NCI-H1105 treated with DMSO at 0.1 percent for 48 hours (cell line): Measurements from ENCODE around the gene PPA1.
"Not testable (repeated sequence)": the region's sequence is repeated elsewhere in the genome, so short reads cannot be mapped to it uniquely, and the experiment has no call there.

Experiments used
- DNase-seq: peaks from one replicate; lab custom pipeline; 2025; lab: John Stamatoyannopoulos, UW

The PPA1 gene

GRCh38 chr10:70233109-70233938, at the start of gene PPA1:
Gene PPA1 (minus strand): TSS chr10:70233429. CDS start chr10:70233327, 102 bp downstream.
- peak; percentile 85 for DNase-seq

DNA sequence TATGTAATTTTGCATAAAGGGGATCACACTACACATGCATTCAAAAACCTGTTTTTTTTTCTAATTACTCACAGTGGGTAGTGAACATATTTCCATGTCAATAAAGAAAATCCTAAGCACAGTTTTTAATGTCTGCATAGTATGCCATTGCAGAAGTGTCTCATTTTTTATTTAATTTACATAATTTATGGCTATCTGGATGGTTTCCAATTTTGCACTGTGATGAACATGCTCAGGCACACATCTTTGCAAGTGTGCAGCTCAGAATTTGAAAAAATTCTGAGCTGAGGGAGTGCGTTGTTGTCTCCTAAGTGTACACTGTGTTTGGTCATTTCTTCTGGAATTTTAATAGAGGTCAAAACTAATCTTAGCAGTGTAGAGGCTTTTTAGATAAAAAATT, 48.4 kb upstream of the PPA1 start:
- no peak for DNase-seq

DNA sequence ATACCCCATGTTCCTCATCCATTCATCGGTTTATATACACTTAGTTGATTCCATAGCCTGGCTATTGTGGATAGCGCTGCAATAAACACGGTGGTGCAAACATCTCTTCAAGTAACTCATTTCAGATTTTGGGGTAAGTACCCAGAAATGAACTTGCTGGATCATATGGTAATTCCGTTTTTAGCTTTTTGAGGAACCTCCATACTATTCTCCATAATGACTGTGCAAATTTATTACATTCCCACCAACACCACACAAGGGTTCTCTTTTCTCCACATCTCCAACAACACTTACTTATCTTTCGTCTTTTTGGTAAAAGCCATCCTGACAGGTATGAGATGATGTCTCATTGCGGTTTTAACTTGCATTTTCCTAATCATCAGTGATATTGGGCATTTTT, 46.9 kb upstream of the PPA1 start:
- no peak for DNase-seq

- DNase-seq = no peak
Observed at GRCh38 chr10:70277396-70278030, 44.3 kb upstream of the PPA1 start.

- DNase-seq = no peak
Observed at GRCh38 chr10:70274643-70275042, 41.4 kb upstream of the PPA1 start.

- DNase-seq = no peak
Observed at GRCh38 chr10:70272925-70273316, 39.7 kb upstream of the PPA1 start.

GRCh38 chr10:70271996-70272924, 39.0 kb upstream of the PPA1 start:
- no peak for DNase-seq

GRCh38 chr10:70270952-70271351, 37.7 kb upstream of the PPA1 start:
- DNase-seq = no peak

DNA sequence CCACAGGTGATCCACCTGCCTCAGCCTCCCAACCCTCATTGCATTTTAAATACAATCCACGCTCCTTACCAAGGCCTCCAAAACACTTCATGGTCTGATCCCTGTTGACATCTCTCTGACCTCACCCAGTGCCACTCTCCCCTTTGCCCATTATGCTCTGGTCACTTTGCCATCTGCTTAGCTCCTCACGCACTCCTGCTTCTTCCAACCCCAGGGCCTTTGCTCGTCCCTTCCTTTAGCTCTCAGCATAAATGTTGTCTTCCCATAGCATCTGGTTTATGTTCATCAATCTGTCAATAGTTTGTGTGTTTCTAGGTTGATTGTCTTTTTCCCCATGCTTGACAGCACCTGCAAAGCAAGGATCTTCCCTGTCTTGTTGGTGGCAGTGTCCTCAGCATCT, 36.5 kb upstream of the PPA1 start:
- DNase-seq = no peak

- DNase-seq = no peak
Observed at GRCh38 chr10:70268376-70268775, 35.1 kb upstream of the PPA1 start.

DNA sequence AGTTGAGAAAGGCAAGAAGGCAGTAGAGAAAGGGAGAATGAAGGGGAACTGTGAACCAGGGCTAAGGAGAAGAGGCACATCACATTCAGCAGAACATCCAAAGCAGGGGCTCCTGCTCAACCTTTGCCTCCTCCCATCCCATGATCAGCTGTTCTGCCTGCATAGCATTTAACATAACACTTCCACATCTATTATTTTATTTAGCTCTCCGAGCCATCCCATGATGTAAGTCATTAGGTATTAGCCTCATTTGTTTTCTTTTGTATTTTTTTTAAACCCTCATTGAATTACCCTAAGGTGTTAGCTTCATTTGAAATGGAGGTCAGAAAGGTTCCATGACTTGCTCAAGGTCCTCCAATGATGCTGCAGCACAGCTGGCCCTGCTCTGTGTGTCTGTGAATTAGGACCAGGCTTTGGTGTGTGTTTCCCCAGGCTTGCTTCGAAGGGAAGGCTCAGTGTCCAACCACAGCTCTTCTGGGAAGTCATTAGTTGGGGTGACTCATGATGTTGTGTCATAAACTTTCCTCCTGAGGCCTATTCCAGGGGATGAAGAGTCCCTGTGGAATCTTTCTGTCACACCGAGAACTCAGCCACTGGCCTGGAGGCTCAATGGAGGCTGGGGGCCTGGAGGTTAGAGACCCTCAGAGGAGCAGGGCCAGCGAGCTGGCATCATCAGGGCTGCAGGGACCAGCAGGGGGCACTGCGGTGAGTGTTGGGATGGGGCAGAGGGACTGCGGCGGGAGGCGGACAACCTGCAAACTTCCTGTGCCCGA, 34.1 kb upstream of the PPA1 start:
- DNase-seq = no peak

- DNase-seq = no peak
Observed at GRCh38 chr10:70266701-70267100, 33.5 kb upstream of the PPA1 start.

GRCh38 chr10:70266056-70266455, 32.8 kb upstream of the PPA1 start:
- no peak for DNase-seq

DNA sequence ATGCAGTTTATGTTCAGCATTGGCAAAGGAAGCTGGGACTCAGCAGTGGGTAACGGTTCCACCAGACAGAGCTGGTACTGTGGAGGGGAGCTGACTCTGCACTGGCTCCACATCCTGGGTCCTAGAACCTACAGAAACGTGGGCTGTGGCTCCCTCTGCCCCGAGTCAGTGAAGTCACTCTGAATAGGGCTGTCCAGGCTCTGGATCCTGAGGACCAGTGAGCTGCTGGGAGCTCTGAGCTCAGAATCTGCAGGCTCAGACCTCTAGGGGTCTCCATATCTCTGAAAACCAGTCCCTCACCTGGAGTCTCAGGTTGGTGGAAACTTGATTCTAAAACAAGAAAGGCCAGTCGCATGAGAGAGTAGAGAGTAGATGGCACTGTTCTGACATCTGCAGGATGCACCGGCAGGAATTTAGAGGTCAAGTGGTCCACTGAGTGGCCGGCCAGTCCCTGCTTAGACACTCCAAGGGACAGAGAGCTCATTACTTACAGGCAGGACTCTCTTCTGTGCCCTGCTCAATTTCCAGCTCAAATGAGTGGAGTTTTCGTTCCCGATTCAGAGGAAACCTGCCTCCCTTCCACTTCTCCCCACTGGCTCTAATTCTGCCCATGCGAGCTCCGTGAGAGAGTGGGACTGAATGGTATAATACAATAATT, 31.9 kb upstream of the PPA1 start:
- DNase-seq = no peak

- DNase-seq = no peak
Observed at GRCh38 chr10:70260734-70261133, 27.5 kb upstream of the PPA1 start.

DNA sequence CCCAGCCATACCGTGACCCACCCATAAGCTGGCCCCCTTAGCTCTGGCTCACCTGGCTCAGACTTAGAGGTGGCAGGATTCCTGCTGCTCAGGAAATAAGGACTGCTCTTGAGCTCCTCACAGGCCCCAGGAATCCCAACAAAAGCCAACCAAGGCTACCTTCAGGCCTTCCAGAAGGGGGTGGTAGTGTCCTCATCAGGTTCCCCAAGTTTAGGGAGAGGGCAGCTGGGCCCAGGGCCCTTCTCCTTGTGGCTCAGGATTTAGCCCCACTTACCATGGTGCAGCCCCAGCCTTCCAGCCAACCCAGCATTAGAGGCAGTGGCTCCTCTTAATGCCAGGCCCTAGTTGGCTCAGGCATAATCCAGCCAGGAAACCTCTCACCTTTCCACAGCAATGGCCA, 27.0 kb upstream of the PPA1 start:
- no peak for DNase-seq

DNA sequence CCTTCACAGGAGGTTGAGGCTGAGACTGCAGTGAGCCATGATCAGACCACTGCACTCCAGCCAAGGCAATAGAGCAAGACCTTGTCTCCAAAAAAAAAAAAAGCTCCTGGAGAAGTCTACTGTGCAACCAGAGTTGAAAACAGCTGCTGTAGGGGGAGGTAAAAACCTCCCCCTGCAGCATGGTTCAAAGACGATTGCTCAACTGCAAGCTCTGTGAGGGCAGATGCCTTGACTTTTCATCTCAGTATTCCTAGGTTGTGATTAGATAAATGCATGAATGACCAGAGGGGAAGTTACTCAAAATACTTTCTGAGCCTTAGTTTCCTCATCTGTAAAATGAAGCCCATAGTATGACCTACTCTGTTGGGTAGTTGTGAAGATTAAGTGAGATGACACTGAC, 25.0 kb upstream of the PPA1 start:
- no peak for DNase-seq

GRCh38 chr10:70257816-70258215, 24.6 kb upstream of the PPA1 start:
- DNase-seq = not testable (repeated sequence)

GRCh38 chr10:70256463-70256862, 23.2 kb upstream of the PPA1 start:
- DNase-seq = no peak

DNA sequence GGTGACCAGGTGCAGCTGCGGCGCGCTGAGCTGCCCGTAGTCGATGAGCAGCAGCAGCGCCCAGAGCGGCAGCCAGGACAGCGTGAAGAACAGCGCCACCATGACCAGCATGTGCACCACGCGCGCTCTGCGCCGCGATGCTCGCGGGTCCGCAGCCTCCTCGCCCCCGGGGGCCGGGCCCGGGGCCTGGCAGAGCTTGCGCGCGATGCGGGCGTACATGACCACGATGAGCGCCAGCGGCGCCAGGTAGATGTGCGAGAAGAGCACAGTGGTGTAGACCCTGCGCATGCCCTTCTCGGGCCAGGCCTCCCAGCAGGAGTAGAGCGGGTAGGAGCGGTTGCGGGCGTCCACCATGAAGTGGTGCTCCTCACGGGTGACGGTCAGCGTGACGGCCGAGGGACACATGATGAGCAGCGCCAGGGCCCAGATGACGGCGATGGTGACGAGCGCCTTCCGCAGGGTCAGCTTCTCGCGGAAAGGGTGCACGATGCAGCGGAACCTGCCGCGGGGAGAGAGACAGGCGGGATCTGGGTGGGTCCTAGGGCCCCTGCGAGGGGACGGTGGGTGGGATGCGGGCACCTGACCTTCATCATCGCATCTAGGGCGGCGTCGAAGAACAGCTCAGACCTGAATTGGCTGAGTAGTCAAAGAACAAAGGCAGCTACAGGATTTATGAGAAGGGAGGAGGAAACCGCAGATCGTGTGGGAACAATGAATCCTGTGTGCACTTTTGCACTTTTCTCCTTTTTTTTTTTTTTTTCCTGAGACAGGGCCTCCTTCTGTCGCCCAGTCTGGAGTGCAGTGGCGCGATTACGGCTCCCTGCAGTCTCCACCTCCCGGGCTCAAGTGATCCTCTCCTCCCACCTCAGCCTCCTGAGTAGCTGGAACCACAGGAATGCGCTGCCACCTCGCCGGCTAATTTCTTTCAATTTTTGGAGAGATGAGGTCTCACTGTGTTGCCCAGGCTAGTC, 22.4 kb upstream of the PPA1 start:
- DNase-seq = no peak
